NB4 (cell line): ENCODE results near the gene TAF3.

Experiments
- TF ChIP-seq, protein P1 (sequence below): IDR thresholded peaks from one replicate; pipeline ENCODE4 v1.5.1; 2012; ENCODE audit warnings: low read depth, low read length
- TF ChIP-seq, protein P2 (sequence below): IDR thresholded peaks from 2 replicates; pipeline ENCODE4 v1.6.1; 2011; ENCODE audit warnings: low read depth, low read length

DNA sequence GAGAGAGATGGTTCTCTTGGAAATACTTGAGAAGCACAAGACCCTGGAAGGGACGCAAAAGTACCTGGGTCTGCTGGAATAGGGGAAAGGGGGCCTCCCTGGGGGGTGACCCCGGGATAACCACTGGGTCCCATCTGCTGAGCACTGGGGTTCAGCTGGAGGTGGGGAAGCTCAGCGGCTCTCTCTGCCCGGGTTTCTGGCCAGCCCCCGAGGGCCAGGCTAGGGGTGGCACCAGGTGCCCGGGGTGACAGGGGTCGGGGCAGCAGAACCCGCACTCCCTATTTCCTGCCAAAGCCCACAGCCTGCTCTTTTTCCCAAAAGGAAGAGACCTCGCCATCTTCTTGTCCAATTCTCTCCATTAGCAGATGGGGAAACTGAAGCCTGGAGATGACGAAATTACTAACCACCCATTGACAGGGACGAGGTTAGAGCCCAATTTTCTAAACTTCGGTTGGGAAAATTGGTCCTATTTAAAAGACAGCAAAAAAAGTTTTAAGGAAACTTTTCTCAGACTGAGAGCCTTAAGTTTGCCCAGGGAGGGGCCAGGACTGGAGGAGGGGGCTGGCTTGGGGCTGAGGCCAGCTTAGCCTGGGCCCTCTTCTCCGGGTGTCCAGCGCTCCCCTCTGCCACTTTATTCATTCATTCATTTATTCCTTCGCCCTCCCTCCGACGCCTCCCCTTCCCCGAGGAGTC is 218.3 kb downstream of the TAF3 start:
- TF ChIP-seq, protein P1, sequence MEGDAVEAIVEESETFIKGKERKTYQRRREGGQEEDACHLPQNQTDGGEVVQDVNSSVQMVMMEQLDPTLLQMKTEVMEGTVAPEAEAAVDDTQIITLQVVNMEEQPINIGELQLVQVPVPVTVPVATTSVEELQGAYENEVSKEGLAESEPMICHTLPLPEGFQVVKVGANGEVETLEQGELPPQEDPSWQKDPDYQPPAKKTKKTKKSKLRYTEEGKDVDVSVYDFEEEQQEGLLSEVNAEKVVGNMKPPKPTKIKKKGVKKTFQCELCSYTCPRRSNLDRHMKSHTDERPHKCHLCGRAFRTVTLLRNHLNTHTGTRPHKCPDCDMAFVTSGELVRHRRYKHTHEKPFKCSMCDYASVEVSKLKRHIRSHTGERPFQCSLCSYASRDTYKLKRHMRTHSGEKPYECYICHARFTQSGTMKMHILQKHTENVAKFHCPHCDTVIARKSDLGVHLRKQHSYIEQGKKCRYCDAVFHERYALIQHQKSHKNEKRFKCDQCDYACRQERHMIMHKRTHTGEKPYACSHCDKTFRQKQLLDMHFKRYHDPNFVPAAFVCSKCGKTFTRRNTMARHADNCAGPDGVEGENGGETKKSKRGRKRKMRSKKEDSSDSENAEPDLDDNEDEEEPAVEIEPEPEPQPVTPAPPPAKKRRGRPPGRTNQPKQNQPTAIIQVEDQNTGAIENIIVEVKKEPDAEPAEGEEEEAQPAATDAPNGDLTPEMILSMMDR, result no peak
- TF ChIP-seq, protein P2, sequence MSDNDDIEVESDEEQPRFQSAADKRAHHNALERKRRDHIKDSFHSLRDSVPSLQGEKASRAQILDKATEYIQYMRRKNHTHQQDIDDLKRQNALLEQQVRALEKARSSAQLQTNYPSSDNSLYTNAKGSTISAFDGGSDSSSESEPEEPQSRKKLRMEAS, result no peak
